Epithelial cell of esophagus (primary cell): ENCODE measurements around the gene EDRF1.
A peak's percentile ranks its signal among the peaks of the same experiment; 100 is the strongest.

Experiments used
- DNase-seq: peaks from one replicate; pipeline ENCODE4 v3.0.0; 2010; ENCODE audit warnings: low read depth
- H3K4me3 ChIP-seq: 2 replicates; pipeline ENCODE4 v1.5.1; 2011; ENCODE audit warnings: mild to moderate bottlenecking, low read length, control low read depth
- CTCF ChIP-seq: IDR thresholded peaks from 2 replicates; pipeline ENCODE4 v1.5.1; 2011; ENCODE audit warnings: low read depth, mild to moderate bottlenecking, low read length, control low read depth, inconsistent platforms; ENCODE audit not compliant: insufficient read depth; ENCODE audit errors: missing control alignments

The EDRF1 gene

GRCh38 chr10:125801574-125801973, 82.1 kb downstream of the EDRF1 start:
- H3K4me3 ChIP-seq, result no peak overlapping the region
- no peak for DNase-seq
- no peak for TF ChIP-seq CTCF

GRCh38 chr10:125802131-125802530, 82.6 kb downstream of the EDRF1 start:
- DNase-seq, result no peak
- H3K4me3 ChIP-seq, result no peak overlapping the region
- no peak for TF ChIP-seq CTCF

GRCh38 chr10:125802739-125803138, 83.2 kb downstream of the EDRF1 start:
- H3K4me3 ChIP-seq, result no peak overlapping the region
- peak; percentile 19 for DNase-seq
- TF ChIP-seq CTCF, result no peak

GRCh38 chr10:125808047-125808446, 88.5 kb downstream of the EDRF1 start:
- H3K4me3 ChIP-seq, result no peak overlapping the region
- no peak for TF ChIP-seq CTCF
- DNase-seq, result no peak

GRCh38 chr10:125811251-125811650, 91.7 kb downstream of the EDRF1 start:
- TF ChIP-seq CTCF, result no peak
- no peak overlapping the region for H3K4me3 ChIP-seq
- DNase-seq, result no peak

- no peak overlapping the region for H3K4me3 ChIP-seq
- TF ChIP-seq CTCF, result no peak
- no peak for DNase-seq
Observed at GRCh38 chr10:125812128-125812750, 92.7 kb downstream of the EDRF1 start.
